ENCODE measurements around the gene RAMP1.
A peak's percentile ranks its signal among the peaks of the same experiment; 100 is the strongest.

The RAMP1 gene

GRCh38 chr2:237878321-237879057, 19.1 kb downstream of the RAMP1 start:
- DNase-seq = no peak

- no peak for DNase-seq
Observed at GRCh38 chr2:237879058-237879430, 19.6 kb downstream of the RAMP1 start.

- DNase-seq = no peak
Observed at GRCh38 chr2:237879991-237880560, 20.7 kb downstream of the RAMP1 start.

- DNase-seq = no peak
Observed at GRCh38 chr2:237882510-237883481, 23.4 kb downstream of the RAMP1 start.

GRCh38 chr2:237883951-237884446, 24.6 kb downstream of the RAMP1 start:
- DNase-seq = no peak

- DNase-seq = no peak
Observed at GRCh38 chr2:237884681-237885080, 25.3 kb downstream of the RAMP1 start.

GRCh38 chr2:237885111-237885930, 25.9 kb downstream of the RAMP1 start:
- DNase-seq = no peak

GRCh38 chr2:237885931-237886684, 26.7 kb downstream of the RAMP1 start:
- DNase-seq = no peak

GRCh38 chr2:237886685-237887481, 27.5 kb downstream of the RAMP1 start:
- no peak for DNase-seq

- no peak for DNase-seq
Observed at GRCh38 chr2:237888389-237888788, 29.0 kb downstream of the RAMP1 start.

- no peak for DNase-seq
Observed at GRCh38 chr2:237889016-237889415, 29.6 kb downstream of the RAMP1 start.

GRCh38 chr2:237889811-237890210, 30.4 kb downstream of the RAMP1 start:
- DNase-seq = no peak

- DNase-seq = peak; percentile 89
Observed at GRCh38 chr2:237892478-237892877, 33.1 kb downstream of the RAMP1 start.

- DNase-seq = peak; percentile 94
Observed at GRCh38 chr2:237892984-237893595, 33.7 kb downstream of the RAMP1 start.

GRCh38 chr2:237894396-237894979, 35.1 kb downstream of the RAMP1 start:
- no peak for DNase-seq

GRCh38 chr2:237894986-237895543, 35.6 kb downstream of the RAMP1 start:
- DNase-seq = no peak

GRCh38 chr2:237895544-237896506, 36.4 kb downstream of the RAMP1 start:
- DNase-seq = no peak

- no peak for DNase-seq
Observed at GRCh38 chr2:237896507-237896892, 37.1 kb downstream of the RAMP1 start.
